ENCODE measurements around the gene CEP68. TPM values are rescaled to one million over a fixed set of nuclear protein-coding genes. Genes with fewer than 3 reads are reported as not detected.

Gene CEP68
- total RNA-seq, 4 donors from 2014 or later = 17.5 to 53.4 (median 27.6) TPM

DNA sequence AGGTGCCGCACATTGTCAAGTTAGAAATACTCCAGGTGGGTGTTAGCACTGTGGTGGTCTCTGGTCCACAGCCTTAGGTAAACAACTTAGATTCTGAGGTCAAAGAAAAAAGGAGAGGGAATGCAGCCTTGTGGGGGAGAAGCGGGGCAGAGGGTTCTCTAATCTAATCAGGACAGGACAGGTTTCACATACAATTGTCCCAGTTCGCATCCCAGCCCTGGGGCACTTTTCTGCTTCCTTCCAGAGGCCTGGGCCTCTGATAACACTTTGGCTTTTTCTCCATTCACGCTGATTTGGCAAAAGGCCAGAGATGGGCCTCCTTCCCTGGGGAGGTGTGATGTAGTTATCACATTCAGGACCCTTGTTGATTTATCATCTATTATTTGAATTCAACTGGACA is 34.5 kb upstream of the CEP68 start:
- 65% methylated on average over 4 of the region's 4 CpGs for WGBS
- no peak overlapping the region for H3K27ac ChIP-seq
- no peak for TF ChIP-seq POLR2A (IDR thresholded peaks at IDR 0.05)
- TF ChIP-seq CTCF (IDR thresholded peaks at IDR 0.05) = no peak
- TF ChIP-seq POLR2AphosphoS5 (IDR thresholded peaks at IDR 0.05) = no peak
- TF ChIP-seq EP300 (IDR thresholded peaks at IDR 0.05) = no peak
- H3K4me1 ChIP-seq = peaks cover 14% of the 10 kb centered on the region
- H3K4me3 ChIP-seq = no peak overlapping the region
- H3K27me3 ChIP-seq = no peaks in the 10 kb centered on the region
- peaks cover 30% of the 10 kb centered on the region for H3K36me3 ChIP-seq
- no peaks in the 10 kb centered on the region for H3K9me3 ChIP-seq
- no peak for DNase-seq (ENCODE audit: low spot score in 2 of 2)

DNA sequence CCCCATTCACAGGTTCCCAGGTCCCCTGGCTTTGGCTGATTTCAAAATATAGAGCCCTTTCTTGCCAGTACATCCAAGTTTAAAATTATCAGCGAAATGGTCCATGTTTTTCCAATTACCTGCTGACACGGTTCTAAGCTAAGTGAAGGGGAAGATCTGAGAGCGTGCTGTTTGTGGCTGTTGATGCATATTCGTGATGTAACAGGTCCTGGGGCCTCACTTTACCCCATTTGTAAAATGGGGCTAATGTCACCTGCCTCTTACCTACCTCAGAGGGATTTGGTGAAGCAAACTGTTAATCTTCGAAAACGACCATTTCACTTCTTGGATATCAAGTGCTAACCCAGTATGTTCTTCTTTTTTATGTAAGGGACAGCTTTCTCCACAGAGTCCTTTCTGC is 34.0 kb upstream of the CEP68 start:
- DNase-seq (ENCODE audit: low spot score in 2 of 2) = no peak
- 93% methylated on average over 6 of the region's 6 CpGs for WGBS
- no peak for TF ChIP-seq EP300 (IDR thresholded peaks at IDR 0.05)
- no peak for TF ChIP-seq POLR2AphosphoS5 (IDR thresholded peaks at IDR 0.05)
- no peak for TF ChIP-seq POLR2A (IDR thresholded peaks at IDR 0.05)
- no peak for TF ChIP-seq CTCF (IDR thresholded peaks at IDR 0.05)
- no peak overlapping the region for H3K27ac ChIP-seq
- peaks cover 30% of the 10 kb centered on the region for H3K36me3 ChIP-seq
- no peaks in the 10 kb centered on the region for H3K27me3 ChIP-seq
- H3K9me3 ChIP-seq = no peaks in the 10 kb centered on the region
- no peak overlapping the region for H3K4me3 ChIP-seq
- peaks cover 11% of the 10 kb centered on the region for H3K4me1 ChIP-seq

- no peak for DNase-seq (ENCODE audit: low spot score in 2 of 2)
- WGBS = 88% methylated on average over 8 of the region's 8 CpGs
- Histone ChIP-seq H3K4me3 (no peak overlapping the region), H3K27ac (no peak overlapping the region), H3K4me1 (peaks cover 8% of the 10 kb centered on the region), H3K9me3 (no peaks in the 10 kb centered on the region), H3K36me3 (peaks cover 20% of the 10 kb centered on the region), H3K27me3 (no peaks in the 10 kb centered on the region)
- no peak for TF ChIP-seq POLR2AphosphoS5 (IDR thresholded peaks at IDR 0.05)
- TF ChIP-seq POLR2A (IDR thresholded peaks at IDR 0.05) = no peak
- no peak for TF ChIP-seq CTCF (IDR thresholded peaks at IDR 0.05)
- no peak for TF ChIP-seq EP300 (IDR thresholded peaks at IDR 0.05)
Measured at GRCh38 chr2:65023742-65024141, 32.5 kb upstream of the CEP68 start.

DNA sequence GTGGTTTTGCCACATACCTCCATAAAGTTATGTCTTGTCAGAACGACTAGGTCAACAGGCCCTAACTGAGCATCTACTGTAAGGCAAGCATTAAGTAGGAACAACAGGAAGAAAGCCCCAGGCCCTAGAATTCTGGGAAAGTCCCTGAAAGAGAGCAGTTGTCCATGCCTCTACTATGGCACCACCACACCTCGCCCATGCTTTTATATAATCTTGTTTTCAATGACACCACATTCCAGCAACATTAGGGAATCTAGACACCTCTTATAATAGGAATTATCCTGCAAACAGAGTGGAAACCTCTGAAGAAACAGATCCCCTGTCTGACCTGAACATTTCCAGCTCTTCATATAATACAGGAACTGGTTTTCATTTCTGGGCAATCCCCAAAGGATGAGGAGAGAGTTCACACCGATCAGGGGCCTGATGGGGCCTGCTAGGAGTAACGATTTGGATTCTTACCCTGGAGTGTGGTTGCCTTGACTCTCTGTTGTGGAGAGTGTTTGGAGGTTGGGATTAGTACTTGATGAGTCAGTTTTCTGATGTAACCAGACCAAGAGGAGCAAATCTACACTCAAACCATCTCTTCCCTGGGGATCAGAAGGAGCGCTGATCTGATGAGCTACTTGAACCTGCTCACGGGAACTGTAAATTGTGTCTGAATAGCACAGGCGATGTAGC is 31.9 kb upstream of the CEP68 start:
- H3K4me1 ChIP-seq = peaks cover 8% of the 10 kb centered on the region
- no peak for DNase-seq (ENCODE audit: low spot score in 2 of 2)
- no peaks in the 10 kb centered on the region for H3K9me3 ChIP-seq
- peaks cover 15% of the 10 kb centered on the region for H3K36me3 ChIP-seq
- H3K4me3 ChIP-seq = no peak overlapping the region
- H3K27ac ChIP-seq = no peak overlapping the region
- TF ChIP-seq CTCF (IDR thresholded peaks at IDR 0.05) = no peak
- no peak for TF ChIP-seq POLR2A (IDR thresholded peaks at IDR 0.05)
- TF ChIP-seq POLR2AphosphoS5 (IDR thresholded peaks at IDR 0.05) = no peak
- no peak for TF ChIP-seq EP300 (IDR thresholded peaks at IDR 0.05)
- WGBS = 68% methylated on average over 7 of the region's 7 CpGs
- H3K27me3 ChIP-seq = no peaks in the 10 kb centered on the region

DNA sequence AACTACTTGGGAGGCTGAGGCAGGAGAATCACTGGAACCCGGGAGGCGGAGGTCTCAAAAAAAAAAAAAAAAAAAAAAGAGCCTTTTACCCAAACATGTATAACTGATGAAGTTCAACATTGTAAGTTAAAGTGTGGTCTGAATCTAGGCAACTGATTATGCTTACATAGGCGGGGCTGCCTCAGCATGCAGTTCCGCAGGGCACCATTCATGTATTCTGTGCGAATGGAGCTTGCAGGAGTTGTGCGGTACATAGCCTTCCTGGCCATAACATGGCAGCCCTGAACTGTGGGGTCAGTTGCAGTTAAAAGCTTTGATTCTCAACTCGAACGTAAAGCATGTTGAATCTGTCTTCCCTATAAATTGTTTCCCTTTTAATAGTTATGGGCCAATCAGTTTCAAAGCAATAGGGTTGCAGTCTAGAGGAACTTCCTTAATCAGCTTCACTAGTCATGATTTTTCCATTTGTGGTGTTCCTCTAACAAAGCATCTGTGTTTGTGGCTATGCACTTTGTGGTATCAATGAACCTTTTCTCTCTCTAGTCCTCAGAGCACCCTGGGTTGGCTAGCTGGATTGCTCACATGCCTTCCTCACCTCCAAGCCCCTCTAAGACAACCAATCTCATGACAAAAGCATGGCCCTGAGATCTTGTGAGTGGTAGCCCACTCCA is 30.6 kb upstream of the CEP68 start:
- Histone ChIP-seq H3K36me3 (peaks cover 9% of the 10 kb centered on the region), H3K9me3 (no peaks in the 10 kb centered on the region), H3K4me1 (peaks cover 8% of the 10 kb centered on the region), H3K27me3 (no peaks in the 10 kb centered on the region), H3K4me3 (no peak overlapping the region), H3K27ac (no peak overlapping the region)
- TF ChIP-seq EP300 (IDR thresholded peaks at IDR 0.05) (no peak), POLR2A (IDR thresholded peaks at IDR 0.05) (no peak), POLR2AphosphoS5 (IDR thresholded peaks at IDR 0.05) (no peak), CTCF (IDR thresholded peaks at IDR 0.05) (no peak)
- DNase-seq (ENCODE audit: low spot score in 2 of 2) = no peak
- 88% methylated on average over 8 of the region's 8 CpGs for WGBS
